IPS-18a (cell line): ENCODE measurements around the gene HSD11B1.

ENCODE experiments used
- H3K27ac ChIP-seq: one replicate; pipeline ENCODE4 v1.5.1; 2013; ENCODE audit warnings: low read length
- H3K27me3 ChIP-seq: one replicate; pipeline ENCODE4 v1.6.1; 2013; ENCODE audit warnings: mild to moderate bottlenecking, low read length; ENCODE audit not compliant: control insufficient read depth, insufficient read depth
- H3K36me3 ChIP-seq: one replicate; pipeline ENCODE4 v1.6.1; 2013; ENCODE audit warnings: low read depth, low read length; ENCODE audit not compliant: control insufficient read depth
- H3K4me1 ChIP-seq: one replicate; pipeline ENCODE4 v1.6.1; 2013; ENCODE audit warnings: low read depth, low read length; ENCODE audit not compliant: control insufficient read depth
- H3K4me3 ChIP-seq: one replicate; pipeline ENCODE4 v1.5.1; 2013; ENCODE audit warnings: low read length
- H3K9ac ChIP-seq: one replicate; pipeline ENCODE4 v1.6.1; 2013; ENCODE audit warnings: mild to moderate bottlenecking, low read length, moderate library complexity
- H3K9me3 ChIP-seq: one replicate; pipeline ENCODE4 v1.6.1; 2013; ENCODE audit warnings: low read depth, low read length; ENCODE audit not compliant: control insufficient read depth

Gene HSD11B1

GRCh38 chr1:209673631-209674417 is 30.8 kb upstream of the HSD11B1 start:
- Histone ChIP-seq H3K9ac (no peak overlapping the region), H3K27me3 (peaks cover 54% of the 10 kb centered on the region), H3K4me1 (no peaks in the 10 kb centered on the region), H3K4me3 (no peak overlapping the region), H3K9me3 (no peaks in the 10 kb centered on the region), H3K36me3 (no peaks in the 10 kb centered on the region), H3K27ac (no peak overlapping the region)

GRCh38 chr1:209674957-209675564 is 29.6 kb upstream of the HSD11B1 start, which contains the start of gene G0S2:
TSS of gene G0S2 (plus strand) at chr1:209675412. CDS start at chr1:209675685, 273 bp downstream.
- Histone ChIP-seq H3K36me3 (no peaks in the 10 kb centered on the region), H3K4me3 (peak within 1 kb of the TSS; percentile 71), H3K27ac (no peak within 1 kb of the TSS), H3K9me3 (no peaks in the 10 kb centered on the region), H3K9ac (peak within 1 kb of the TSS; percentile 15), H3K27me3 (peaks cover 54% of the 10 kb centered on the region), H3K4me1 (no peaks in the 10 kb centered on the region)

- Histone ChIP-seq H3K4me3 (peak overlapping the region; percentile 71), H3K9me3 (no peaks in the 10 kb centered on the region), H3K36me3 (no peaks in the 10 kb centered on the region), H3K9ac (peak overlapping the region; percentile 15), H3K27ac (no peak overlapping the region), H3K4me1 (no peaks in the 10 kb centered on the region), H3K27me3 (peaks cover 54% of the 10 kb centered on the region)
Observed at GRCh38 chr1:209675565-209676154, 29.0 kb upstream of the HSD11B1 start.

- Histone ChIP-seq H3K9ac (no peak overlapping the region), H3K36me3 (no peaks in the 10 kb centered on the region), H3K27ac (no peak overlapping the region), H3K27me3 (peaks cover 38% of the 10 kb centered on the region), H3K9me3 (no peaks in the 10 kb centered on the region), H3K4me1 (no peaks in the 10 kb centered on the region), H3K4me3 (no peak overlapping the region)
Observed at GRCh38 chr1:209678981-209679539, 25.6 kb upstream of the HSD11B1 start.

- no peaks in the 10 kb centered on the region for H3K36me3 ChIP-seq
- no peak overlapping the region for H3K27ac ChIP-seq
- no peaks in the 10 kb centered on the region for H3K27me3 ChIP-seq
- H3K4me3 ChIP-seq = no peak overlapping the region
- H3K4me1 ChIP-seq = no peaks in the 10 kb centered on the region
- H3K9ac ChIP-seq = no peak overlapping the region
- H3K9me3 ChIP-seq = no peaks in the 10 kb centered on the region
Observed at GRCh38 chr1:209685821-209686220, 18.8 kb upstream of the HSD11B1 start.

- H3K36me3 ChIP-seq = no peaks in the 10 kb centered on the region
- H3K9me3 ChIP-seq = no peaks in the 10 kb centered on the region
- no peak overlapping the region for H3K9ac ChIP-seq
- H3K27me3 ChIP-seq = no peaks in the 10 kb centered on the region
- H3K4me3 ChIP-seq = no peak overlapping the region
- no peak overlapping the region for H3K27ac ChIP-seq
- H3K4me1 ChIP-seq = no peaks in the 10 kb centered on the region
Observed at GRCh38 chr1:209686322-209686721, 18.3 kb upstream of the HSD11B1 start.

GRCh38 chr1:209688746-209689234 is 15.9 kb upstream of the HSD11B1 start:
- no peaks in the 10 kb centered on the region for H3K36me3 ChIP-seq
- H3K27me3 ChIP-seq = peaks cover under 1% of the 10 kb centered on the region
- no peak overlapping the region for H3K27ac ChIP-seq
- H3K9ac ChIP-seq = no peak overlapping the region
- H3K4me3 ChIP-seq = no peak overlapping the region
- H3K9me3 ChIP-seq = no peaks in the 10 kb centered on the region
- no peaks in the 10 kb centered on the region for H3K4me1 ChIP-seq

- no peak overlapping the region for H3K9ac ChIP-seq
- H3K4me3 ChIP-seq = no peak overlapping the region
- no peak overlapping the region for H3K27ac ChIP-seq
- H3K36me3 ChIP-seq = no peaks in the 10 kb centered on the region
- no peaks in the 10 kb centered on the region for H3K9me3 ChIP-seq
- H3K27me3 ChIP-seq = peaks cover 7% of the 10 kb centered on the region
- no peaks in the 10 kb centered on the region for H3K4me1 ChIP-seq
Observed at GRCh38 chr1:209689477-209689876, 15.2 kb upstream of the HSD11B1 start.

GRCh38 chr1:209691237-209691636 is 13.4 kb upstream of the HSD11B1 start:
- H3K4me1 ChIP-seq = no peaks in the 10 kb centered on the region
- H3K9ac ChIP-seq = no peak overlapping the region
- no peaks in the 10 kb centered on the region for H3K9me3 ChIP-seq
- no peak overlapping the region for H3K4me3 ChIP-seq
- H3K27ac ChIP-seq = no peak overlapping the region
- no peaks in the 10 kb centered on the region for H3K36me3 ChIP-seq
- H3K27me3 ChIP-seq = peaks cover 7% of the 10 kb centered on the region

- H3K27ac ChIP-seq = no peak overlapping the region
- H3K36me3 ChIP-seq = no peaks in the 10 kb centered on the region
- H3K27me3 ChIP-seq = peaks cover 7% of the 10 kb centered on the region
- H3K9me3 ChIP-seq = no peaks in the 10 kb centered on the region
- H3K4me3 ChIP-seq = no peak overlapping the region
- no peak overlapping the region for H3K9ac ChIP-seq
- no peaks in the 10 kb centered on the region for H3K4me1 ChIP-seq
Observed at GRCh38 chr1:209692296-209692695, 12.3 kb upstream of the HSD11B1 start.

- no peaks in the 10 kb centered on the region for H3K9me3 ChIP-seq
- H3K27ac ChIP-seq = no peak overlapping the region
- H3K9ac ChIP-seq = no peak overlapping the region
Observed at GRCh38 chr1:209692745-209693504, 11.7 kb upstream of the HSD11B1 start.

More at GRCh38 chr1:209692745-209693504, 11.7 kb upstream of the HSD11B1 start:
- peaks cover 7% of the 10 kb centered on the region for H3K27me3 ChIP-seq
- H3K4me1 ChIP-seq = no peaks in the 10 kb centered on the region
- H3K36me3 ChIP-seq = no peaks in the 10 kb centered on the region
- H3K4me3 ChIP-seq = no peak overlapping the region
